ENCODE data around the gene MYL7.

The MYL7 gene

DNA sequence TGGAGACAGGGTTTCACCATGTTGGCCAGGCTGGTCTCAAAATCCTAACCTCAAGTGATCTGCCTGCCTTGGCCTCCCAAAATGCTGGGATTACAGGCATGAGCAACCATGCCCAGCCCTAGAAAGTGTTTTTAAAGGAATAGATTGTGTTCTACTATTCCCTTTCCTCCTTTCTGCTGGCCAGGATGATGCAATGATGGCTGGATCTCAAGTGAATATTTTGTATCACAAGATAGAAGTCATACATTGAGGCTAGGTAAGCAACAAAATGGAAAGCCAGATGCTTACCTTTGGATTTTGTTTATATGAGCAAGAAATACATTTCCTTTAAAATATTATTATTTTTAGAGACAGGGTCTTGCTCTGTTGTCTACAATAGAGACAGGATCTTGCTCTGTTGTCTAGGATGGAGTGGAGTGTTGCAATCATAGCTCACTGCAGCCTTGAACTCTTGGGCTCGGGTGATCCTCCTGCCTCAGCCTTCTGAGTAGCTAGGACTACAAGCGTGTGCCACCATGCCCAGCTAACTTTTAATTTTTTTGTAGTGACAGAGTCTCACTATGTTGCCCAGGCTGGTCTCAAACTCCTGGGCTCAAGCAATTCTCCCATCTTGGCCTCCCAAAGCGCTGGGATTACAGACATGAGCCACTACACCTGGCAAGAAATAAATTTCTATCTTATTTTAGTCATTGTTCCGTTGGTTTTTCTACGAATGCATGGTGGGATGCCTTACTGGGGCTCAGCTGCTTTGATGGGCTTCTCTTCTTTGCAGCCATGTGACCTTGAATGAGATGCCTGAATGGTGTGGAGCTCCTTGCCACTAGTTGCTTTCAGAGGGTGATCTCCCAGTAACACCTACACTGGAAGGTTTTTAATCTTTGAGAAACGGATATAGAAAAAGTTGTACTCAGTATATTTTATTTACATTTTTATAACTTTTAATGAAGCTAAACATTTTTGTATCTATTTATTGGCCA, 42.8 kb downstream of the MYL7 start:
- ATAC-seq = no peak

DNA sequence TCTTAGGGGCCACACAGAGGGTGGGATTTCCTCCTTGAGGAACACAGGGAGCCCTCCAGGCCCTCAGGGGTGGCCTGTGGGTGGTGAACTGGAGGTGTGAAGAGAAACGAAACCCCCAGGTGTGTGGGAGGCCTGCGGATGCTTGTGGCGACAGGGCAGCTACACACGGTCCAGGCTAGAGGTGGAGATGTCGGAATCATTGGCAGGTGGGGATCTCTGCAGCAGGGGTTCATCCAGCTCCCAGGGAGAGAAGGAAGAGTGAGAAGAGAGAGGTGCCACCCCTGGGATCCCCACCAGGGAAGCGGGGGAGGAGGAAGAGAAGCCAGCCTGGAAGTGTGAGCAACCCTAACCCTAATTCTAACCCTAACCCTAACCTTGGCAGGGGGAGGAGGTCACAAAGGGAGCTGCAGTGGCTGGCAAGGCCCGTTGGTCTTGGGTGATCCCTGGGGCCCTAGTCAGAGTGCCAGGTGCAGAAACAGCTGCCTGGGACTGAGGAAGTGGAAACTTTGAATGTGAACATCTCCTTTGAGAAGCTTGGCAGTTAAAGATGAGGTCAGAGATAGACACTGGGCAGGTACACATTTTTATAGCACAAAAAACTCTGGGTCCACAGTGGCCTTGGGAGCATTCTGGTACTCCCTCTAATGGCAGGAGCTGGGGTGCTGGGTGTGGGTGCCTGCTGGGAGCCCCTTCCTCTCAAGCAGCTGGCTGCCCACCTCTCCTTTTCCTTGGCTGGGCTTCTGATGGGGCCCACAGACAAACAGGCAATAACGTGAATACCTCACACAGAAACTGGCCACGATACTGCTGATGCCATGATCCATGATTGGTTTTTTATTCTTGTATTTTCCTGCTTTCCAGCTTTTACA, 43.8 kb downstream of the MYL7 start:
- ATAC-seq = peak; percentile 46 to 60

DNA sequence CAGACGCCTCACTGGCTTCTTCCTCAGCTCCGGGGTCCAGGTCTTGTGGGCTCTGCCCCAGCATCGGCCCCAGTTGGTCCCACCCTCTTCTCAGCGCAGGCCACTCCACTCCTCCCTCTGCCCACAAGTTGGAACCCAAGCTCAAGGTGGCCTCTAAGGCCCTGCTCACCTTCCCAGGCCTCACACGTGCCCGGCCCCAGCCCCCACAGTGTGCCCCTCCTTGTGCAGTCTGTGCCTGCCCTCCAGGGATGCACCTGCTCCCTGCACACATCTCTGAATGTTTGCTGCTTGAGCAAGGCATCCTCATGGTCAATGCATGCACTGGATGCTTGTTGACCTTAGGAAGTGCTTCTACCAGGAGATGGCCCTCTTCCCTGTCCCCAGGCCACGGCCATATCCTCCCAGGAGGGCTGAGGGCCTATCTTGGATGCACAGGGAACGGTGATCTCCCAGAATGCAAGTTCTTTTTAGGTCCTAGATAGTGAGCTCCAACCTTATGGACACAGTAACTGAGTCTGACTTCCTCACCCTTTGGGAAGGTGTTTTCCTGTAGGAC, 44.7 kb downstream of the MYL7 start:
- ATAC-seq = no peak

DNA sequence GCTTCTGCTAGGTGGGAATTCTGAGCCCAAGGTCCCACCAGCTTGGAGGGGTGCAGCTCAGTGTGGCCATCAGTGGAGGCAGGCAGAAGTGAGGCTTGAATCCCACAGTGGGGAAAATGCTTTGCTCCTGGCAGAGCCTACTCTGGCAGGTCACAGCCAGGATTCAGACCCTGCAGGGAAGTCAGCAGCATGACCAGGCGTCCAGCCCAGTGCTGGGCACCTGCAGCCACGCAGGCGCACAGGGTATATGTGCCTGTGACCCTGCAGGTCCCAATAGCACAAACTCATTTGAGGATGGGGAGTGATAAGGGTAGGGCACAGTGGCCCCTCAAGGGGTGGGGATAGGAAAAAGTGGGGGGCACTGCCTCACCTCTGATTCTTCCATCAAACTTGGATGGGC, 45.4 kb downstream of the MYL7 start:
- ATAC-seq = no peak

DNA sequence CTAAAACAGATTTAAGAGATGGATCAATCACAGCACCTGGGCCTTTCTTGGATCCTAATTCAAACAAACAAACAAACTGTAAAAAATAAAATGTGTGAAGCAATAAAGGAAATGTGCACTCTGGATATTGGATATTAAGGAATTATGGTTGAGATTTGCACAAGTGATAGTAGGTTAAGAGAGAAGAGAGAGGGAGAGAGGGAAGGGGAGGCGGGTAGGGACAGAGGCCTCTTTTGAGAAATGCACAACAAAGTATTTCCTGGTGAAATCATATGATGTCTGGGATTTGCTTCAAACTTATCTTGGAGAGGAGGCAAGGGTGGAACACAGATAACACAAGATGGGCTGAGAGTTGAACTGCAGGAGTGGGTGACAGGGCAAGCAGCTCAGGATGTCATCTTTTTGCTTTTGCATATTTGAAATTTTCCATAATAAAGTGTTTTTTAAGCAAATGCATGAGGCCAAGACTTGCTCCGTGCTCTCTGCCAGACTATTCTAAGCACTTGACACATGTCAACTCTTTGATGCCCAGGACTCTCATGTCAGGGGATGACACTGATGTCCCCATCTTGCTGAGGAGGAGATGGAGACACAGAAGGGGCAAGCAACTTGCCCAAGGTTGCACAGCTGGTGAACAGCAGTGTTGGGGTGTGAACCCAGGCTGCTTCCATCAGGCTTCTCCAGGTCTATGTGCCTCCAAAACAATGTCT, 46.1 kb downstream of the MYL7 start:
- no peak for ATAC-seq

DNA sequence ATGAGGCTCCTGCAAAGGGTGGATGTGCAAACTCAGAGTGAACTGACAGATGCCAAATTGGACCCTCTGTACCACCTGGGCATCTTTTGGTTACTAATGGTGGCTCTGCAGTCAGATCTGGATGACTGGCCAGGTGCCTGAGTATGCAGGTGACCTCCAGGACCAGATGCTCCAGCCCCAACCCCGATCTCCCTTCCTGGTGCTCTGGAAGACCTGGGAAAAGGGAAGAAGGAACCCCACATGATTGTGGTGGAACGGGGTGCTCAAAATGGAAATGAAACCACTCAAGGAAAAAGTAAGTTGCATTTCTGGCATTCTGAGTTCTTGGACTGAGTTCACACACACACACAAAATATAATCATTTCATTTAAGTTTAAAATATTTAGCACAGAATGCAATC, 46.8 kb downstream of the MYL7 start:
- no peak for ATAC-seq

DNA sequence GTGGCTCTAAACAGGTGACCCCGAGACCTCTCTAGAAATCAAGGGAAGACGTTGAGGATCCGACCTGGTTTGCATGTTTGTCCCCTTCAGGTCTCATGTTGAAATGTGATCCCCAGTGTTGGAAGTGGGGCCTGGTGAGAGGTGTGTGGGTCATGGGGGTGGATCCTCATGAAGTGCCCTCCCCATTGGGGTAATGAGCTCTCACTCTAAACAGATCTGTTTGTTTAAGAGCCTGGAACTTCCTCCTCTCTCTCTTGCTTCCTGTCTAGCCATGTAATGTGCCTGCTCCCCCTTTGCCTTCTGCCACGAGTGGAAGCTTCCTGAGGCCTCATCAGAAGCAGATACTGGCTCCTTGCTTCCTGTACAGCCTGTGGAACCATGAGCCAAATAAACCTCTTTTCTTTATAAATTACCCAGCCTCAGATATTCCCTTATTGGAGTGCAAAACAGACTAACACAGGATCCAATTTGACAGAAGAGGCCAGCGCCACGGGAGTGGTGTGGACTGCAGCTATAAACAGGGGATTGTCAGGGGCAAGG, 48.0 kb downstream of the MYL7 start:
- ATAC-seq = no peak

Measured in activated CD4-positive, CD25-positive, alpha-beta regulatory T cell treated with anti-CD3 and anti-CD28 coated beads, Interleukin-2, amount 50 U/mL, for 24 hours (primary cell).